ENCODE measurements around the gene FOXRED2.

FOXRED2 gene

GRCh38 chr22:36514766-36515165 lies 7.9 kb upstream of the FOXRED2 start:
- no peak for DNase-seq (ENCODE audit: low read depth)

GRCh38 chr22:36512991-36513390 lies 6.2 kb upstream of the FOXRED2 start:
- DNase-seq (ENCODE audit: low read depth): no peak

GRCh38 chr22:36512333-36512732 lies 5.5 kb upstream of the FOXRED2 start:
- no peak for DNase-seq (ENCODE audit: low read depth)

GRCh38 chr22:36510966-36511881 lies 4.4 kb upstream of the FOXRED2 start:
- peak; percentile 8 for DNase-seq (ENCODE audit: low read depth)

GRCh38 chr22:36510384-36510783 lies 3.5 kb upstream of the FOXRED2 start:
- no peak for DNase-seq (ENCODE audit: low read depth)

GRCh38 chr22:36507518-36508010 lies 724 bp upstream of the FOXRED2 start:
- DNase-seq (ENCODE audit: low read depth): no peak

GRCh38 chr22:36505998-36506635 lies 723 bp downstream of the FOXRED2 start:
- DNase-seq (ENCODE audit: low read depth): no peak

- DNase-seq (ENCODE audit: low read depth): no peak
These were observed 8.8 kb downstream of the FOXRED2 start for GRCh38 chr22:36497910-36498665.

GRCh38 chr22:36493690-36494110 lies 13.1 kb downstream of the FOXRED2 start:
- DNase-seq (ENCODE audit: low read depth): no peak

- DNase-seq (ENCODE audit: low read depth): no peak
These were observed 14.7 kb downstream of the FOXRED2 start for GRCh38 chr22:36492109-36492508.

- no peak for DNase-seq (ENCODE audit: low read depth)
These were observed 15.7 kb downstream of the FOXRED2 start for GRCh38 chr22:36491155-36491554.

GRCh38 chr22:36486619-36487384 lies 20.0 kb downstream of the FOXRED2 start:
- DNase-seq (ENCODE audit: low read depth): peak; percentile 43

- peak; percentile 93 for DNase-seq (ENCODE audit: low read depth)
These were observed 25.3 kb downstream of the FOXRED2 start, which contains the start of gene TXN2 for GRCh38 chr22:36481393-36482168. TXN2 (minus strand) TSS chr22:36481640; CDS start chr22:36480837, 803 bp downstream.

GRCh38 chr22:36480941-36481392 lies 25.9 kb downstream of the FOXRED2 start:
- no peak for DNase-seq (ENCODE audit: low read depth)

GRCh38 chr22:36478966-36479365 lies 27.9 kb downstream of the FOXRED2 start:
- DNase-seq (ENCODE audit: low read depth): no peak

- DNase-seq (ENCODE audit: low read depth): no peak
These were observed 31.5 kb downstream of the FOXRED2 start for GRCh38 chr22:36475341-36475740.

- no peak for DNase-seq (ENCODE audit: low read depth)
These were observed 34.2 kb downstream of the FOXRED2 start for GRCh38 chr22:36472689-36473088.

- DNase-seq (ENCODE audit: low read depth): no peak
These were observed 35.5 kb downstream of the FOXRED2 start for GRCh38 chr22:36471341-36471821.

GRCh38 chr22:36470994-36471331 lies 35.9 kb downstream of the FOXRED2 start:
- DNase-seq (ENCODE audit: low read depth): no peak

- DNase-seq (ENCODE audit: low read depth): peak; percentile 76
These were observed 36.5 kb downstream of the FOXRED2 start for GRCh38 chr22:36470162-36470993.

Data from stimulated activated CD8-positive, alpha-beta memory T cell treated with anti-CD3 and anti-CD28 coated beads, Interleukin-12 subunit alpha, Interleukin-12 subunit beta, amount 100 ng/mL, for 1 hour (primary cell).